Cardiac muscle cell (in vitro differentiated cells and primary cell): ENCODE measurements around the gene CD209. TPM values are rescaled to one million over a fixed set of nuclear protein-coding genes. Genes with fewer than 3 reads are reported as not detected.

Experiments
- DNase-seq, 2 donors: peaks; one replicate each; pipeline versions ENCODE4 v3.0.0 to v3.0.0-alpha.2; 2010 to 2017; ENCODE audit warnings: low read depth in 1 of 2, low spot score in 1 of 2
- H3K27ac ChIP-seq: fragments of 200-600 bp; sonication (generic); 2 replicates; pipeline ENCODE4 v1.5.1; 2016
- H3K27me3 ChIP-seq: fragments of 200-600 bp; sonication (generic); 2 replicates; pipeline ENCODE4 v1.6.0; 2016; ENCODE audit warnings: control low read depth
- H3K36me3 ChIP-seq: fragments of 200-600 bp; sonication (generic); 2 replicates; pipeline ENCODE4 v1.5.1; 2016; ENCODE audit warnings: control low read depth
- H3K4me1 ChIP-seq: fragments of 200-600 bp; sonication (generic); 2 replicates; pipeline ENCODE4 v1.8.1; 2017; ENCODE audit warnings: low read depth, mild to moderate bottlenecking, mixed run types
- H3K4me3 ChIP-seq: fragments of 200-600 bp; sonication (generic); 2 replicates; pipeline ENCODE4 v1.5.1; 2016; ENCODE audit warnings: mild to moderate bottlenecking
- H3K9me3 ChIP-seq: fragments of 200-600 bp; sonication (generic); 2 replicates; pipeline ENCODE4 v1.5.1; 2017; ENCODE audit warnings: low read depth, mild to moderate bottlenecking, control low read depth
- CTCF ChIP-seq: IDR thresholded peaks from 2 replicates; pipeline ENCODE4 v1.5.1; 2012; ENCODE audit warnings: low read depth, mild to moderate bottlenecking, low read length
- polyA plus RNA-seq: library from polyadenylated mRNA; unstranded; fragments of >200 nt; fragmentation: Nextera tagmentation; extraction: Ambion mirVana; gene quantifications from 2 replicates; pipeline ENCODE4 v1.2.1, GENCODE V29; 2016
- total RNA-seq: library from RNA; depleted of rRNA; stranded (reverse); fragments of >200 nt; gene quantifications from 2 replicates; pipeline ENCODE4 v1.2.3, GENCODE V29; 2016

The CD209 gene
- total and polyA plus RNA-seq, 2 experiments from 2014 or later = not detected

DNA sequence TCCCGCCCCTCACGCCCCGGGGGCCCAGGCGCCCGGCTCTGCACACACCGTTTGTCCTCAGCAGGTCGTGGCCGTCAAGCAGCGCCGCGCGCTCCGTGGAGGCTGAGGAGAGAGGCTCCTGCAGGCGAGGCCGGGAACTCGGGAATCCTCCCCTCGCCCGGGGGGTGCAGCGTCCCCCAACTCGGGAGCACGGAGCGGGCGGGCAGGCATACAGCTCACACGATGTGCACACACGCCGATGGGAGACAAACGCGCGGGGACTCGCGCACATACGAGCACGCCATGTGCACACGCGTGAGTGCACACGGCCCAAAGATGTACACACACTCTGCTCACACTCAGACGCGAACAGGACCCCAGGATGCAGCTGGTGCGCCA is 16.1 kb downstream of the CD209 start:
- Histone ChIP-seq H3K36me3 (no peaks in the 10 kb centered on the region), H3K27ac (no peak overlapping the region), H3K9me3 (no peaks in the 10 kb centered on the region), H3K4me3 (no peak overlapping the region), H3K4me1 (no peaks in the 10 kb centered on the region), H3K27me3 (peaks cover 93% of the 10 kb centered on the region)
- DNase-seq = no peak
- TF ChIP-seq CTCF = no peak

GRCh38 chr19:7730286-7731217 is 16.8 kb downstream of the CD209 start:
- peaks cover 88% of the 10 kb centered on the region for H3K27me3 ChIP-seq
- no peak overlapping the region for H3K27ac ChIP-seq
- no peak for TF ChIP-seq CTCF
- H3K9me3 ChIP-seq = no peaks in the 10 kb centered on the region
- H3K36me3 ChIP-seq = no peaks in the 10 kb centered on the region
- no peak for DNase-seq
- H3K4me1 ChIP-seq = no peaks in the 10 kb centered on the region
- H3K4me3 ChIP-seq = no peak overlapping the region

GRCh38 chr19:7729831-7730285 is 17.5 kb downstream of the CD209 start:
- no peak overlapping the region for H3K4me3 ChIP-seq

DNA sequence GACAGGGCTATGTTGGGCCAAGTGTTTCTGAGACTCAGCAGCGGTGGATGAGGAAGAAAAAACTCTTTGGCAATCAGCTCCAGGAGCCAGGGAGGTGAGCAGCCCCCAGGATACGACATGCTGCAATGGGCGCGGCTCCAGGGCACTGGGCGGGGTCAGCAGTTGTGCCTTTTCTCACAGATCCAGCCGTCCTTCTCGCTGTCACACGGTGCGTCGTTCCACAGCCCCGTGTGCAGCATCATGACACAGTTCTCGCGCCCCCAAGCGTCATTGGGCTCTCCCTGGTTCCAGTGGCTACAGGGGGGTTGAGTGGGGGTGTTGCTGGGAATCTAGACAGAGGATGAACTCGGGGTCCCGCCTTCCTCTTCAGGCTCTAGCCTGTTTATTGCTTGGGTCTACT is 18.1 kb downstream of the CD209 start:
- no peak for TF ChIP-seq CTCF
- no peak for DNase-seq
- no peaks in the 10 kb centered on the region for H3K9me3 ChIP-seq
- no peak overlapping the region for H3K4me3 ChIP-seq
- no peaks in the 10 kb centered on the region for H3K4me1 ChIP-seq
- H3K27me3 ChIP-seq = peaks cover 82% of the 10 kb centered on the region
- no peaks in the 10 kb centered on the region for H3K36me3 ChIP-seq
- no peak overlapping the region for H3K27ac ChIP-seq

More at GRCh38 chr19:7729831-7730285, 17.5 kb downstream of the CD209 start:
- Histone ChIP-seq H3K27me3 (peaks cover 88% of the 10 kb centered on the region), H3K4me1 (no peaks in the 10 kb centered on the region), H3K9me3 (no peaks in the 10 kb centered on the region), H3K27ac (no peak overlapping the region), H3K36me3 (no peaks in the 10 kb centered on the region)
- no peak for TF ChIP-seq CTCF
- no peak for DNase-seq

GRCh38 chr19:7725791-7726190 is 21.5 kb downstream of the CD209 start:
- Histone ChIP-seq H3K4me1 (no peaks in the 10 kb centered on the region), H3K36me3 (no peaks in the 10 kb centered on the region), H3K9me3 (no peaks in the 10 kb centered on the region), H3K4me3 (no peak overlapping the region), H3K27me3 (peaks cover 52% of the 10 kb centered on the region), H3K27ac (no peak overlapping the region)
- no peak for TF ChIP-seq CTCF
- DNase-seq = no peak
